ENCODE measurements around the gene CIAO2B. TPM values are rescaled to one million over a fixed set of nuclear protein-coding genes. Genes with fewer than 3 reads are reported as not detected.

CIAO2B gene
- total RNA-seq, 1 donor from 2014 or later: 89.4 TPM

GRCh38 chr16:66916518-66916917, 17.7 kb downstream of the CIAO2B start:
- Mint-ChIP-seq H3K27ac (ENCODE audit: unreplicated experiment) (no peak overlapping the region), H3K27me3 (ENCODE audit: unreplicated experiment) (peaks cover 4% of the 10 kb centered on the region)

GRCh38 chr16:66915041-66915440, 19.2 kb downstream of the CIAO2B start:
- Mint-ChIP-seq H3K4me3 (ENCODE audit: unreplicated experiment) (no peak overlapping the region), H3K9me3 (ENCODE audit: unreplicated experiment) (peaks cover 6% of the 10 kb centered on the region), H3K27me3 (ENCODE audit: unreplicated experiment) (peaks cover 3% of the 10 kb centered on the region), H3K4me1 (ENCODE audit: low read depth, unreplicated experiment) (peaks cover 4% of the 10 kb centered on the region), H3K27ac (ENCODE audit: unreplicated experiment) (no peak overlapping the region), H3K36me3 (ENCODE audit: unreplicated experiment) (peaks cover 4% of the 10 kb centered on the region)
- no peak for DNase-seq
- TF ChIP-seq, protein P1, sequence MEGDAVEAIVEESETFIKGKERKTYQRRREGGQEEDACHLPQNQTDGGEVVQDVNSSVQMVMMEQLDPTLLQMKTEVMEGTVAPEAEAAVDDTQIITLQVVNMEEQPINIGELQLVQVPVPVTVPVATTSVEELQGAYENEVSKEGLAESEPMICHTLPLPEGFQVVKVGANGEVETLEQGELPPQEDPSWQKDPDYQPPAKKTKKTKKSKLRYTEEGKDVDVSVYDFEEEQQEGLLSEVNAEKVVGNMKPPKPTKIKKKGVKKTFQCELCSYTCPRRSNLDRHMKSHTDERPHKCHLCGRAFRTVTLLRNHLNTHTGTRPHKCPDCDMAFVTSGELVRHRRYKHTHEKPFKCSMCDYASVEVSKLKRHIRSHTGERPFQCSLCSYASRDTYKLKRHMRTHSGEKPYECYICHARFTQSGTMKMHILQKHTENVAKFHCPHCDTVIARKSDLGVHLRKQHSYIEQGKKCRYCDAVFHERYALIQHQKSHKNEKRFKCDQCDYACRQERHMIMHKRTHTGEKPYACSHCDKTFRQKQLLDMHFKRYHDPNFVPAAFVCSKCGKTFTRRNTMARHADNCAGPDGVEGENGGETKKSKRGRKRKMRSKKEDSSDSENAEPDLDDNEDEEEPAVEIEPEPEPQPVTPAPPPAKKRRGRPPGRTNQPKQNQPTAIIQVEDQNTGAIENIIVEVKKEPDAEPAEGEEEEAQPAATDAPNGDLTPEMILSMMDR (IDR thresholded peaks at IDR 0.05; ENCODE audit: partially characterized antibody, unreplicated experiment): no peak

More at GRCh38 chr16:66916518-66916917, 17.7 kb downstream of the CIAO2B start:
- DNase-seq: no peak
- Mint-ChIP-seq H3K9me3 (ENCODE audit: unreplicated experiment) (peaks cover 6% of the 10 kb centered on the region), H3K36me3 (ENCODE audit: unreplicated experiment) (peaks cover 4% of the 10 kb centered on the region), H3K4me3 (ENCODE audit: unreplicated experiment) (peak overlapping the region; percentile 32), H3K4me1 (ENCODE audit: low read depth, unreplicated experiment) (peaks cover 7% of the 10 kb centered on the region)
- TF ChIP-seq, protein P1 (IDR thresholded peaks at IDR 0.05; ENCODE audit: partially characterized antibody, unreplicated experiment): no peak

- Mint-ChIP-seq H3K4me3 (ENCODE audit: unreplicated experiment) (no peak overlapping the region), H3K9me3 (ENCODE audit: unreplicated experiment) (peaks cover 6% of the 10 kb centered on the region), H3K27ac (ENCODE audit: unreplicated experiment) (no peak overlapping the region), H3K36me3 (ENCODE audit: unreplicated experiment) (peaks cover 4% of the 10 kb centered on the region), H3K4me1 (ENCODE audit: low read depth, unreplicated experiment) (peaks cover 4% of the 10 kb centered on the region), H3K27me3 (ENCODE audit: unreplicated experiment) (peaks cover 3% of the 10 kb centered on the region)
- TF ChIP-seq, protein P1 (IDR thresholded peaks at IDR 0.05; ENCODE audit: partially characterized antibody, unreplicated experiment): no peak
- no peak for DNase-seq
These were observed 19.7 kb downstream of the CIAO2B start for GRCh38 chr16:66914541-66914940.

DNA sequence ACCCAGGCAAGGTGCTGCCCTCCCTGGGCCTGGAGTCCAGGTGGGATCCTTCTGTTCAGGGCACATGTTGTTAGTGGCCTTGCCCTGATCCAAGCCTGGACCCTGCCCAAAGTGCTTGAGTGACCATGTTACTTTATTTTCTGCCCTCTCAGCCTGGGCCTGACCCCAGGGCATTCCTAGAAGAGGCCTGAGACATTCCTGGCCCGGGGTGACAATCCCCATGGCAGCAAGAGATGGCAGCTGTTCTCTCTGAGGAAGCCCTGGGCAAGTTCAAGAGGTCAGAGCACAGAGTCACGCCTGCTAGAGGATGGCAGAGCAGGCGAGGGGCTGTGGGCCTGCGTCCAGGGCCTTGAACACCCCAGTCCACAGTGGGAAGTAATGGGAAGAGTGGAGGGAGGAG, 20.5 kb downstream of the CIAO2B start:
- Mint-ChIP-seq H3K27me3 (ENCODE audit: unreplicated experiment) (peaks cover 2% of the 10 kb centered on the region), H3K27ac (ENCODE audit: unreplicated experiment) (no peak overlapping the region), H3K4me1 (ENCODE audit: low read depth, unreplicated experiment) (no peaks in the 10 kb centered on the region), H3K4me3 (ENCODE audit: unreplicated experiment) (no peak overlapping the region), H3K36me3 (ENCODE audit: unreplicated experiment) (peaks cover 4% of the 10 kb centered on the region), H3K9me3 (ENCODE audit: unreplicated experiment) (peaks cover 2% of the 10 kb centered on the region)
- no peak for DNase-seq
- TF ChIP-seq, protein P1 (IDR thresholded peaks at IDR 0.05; ENCODE audit: partially characterized antibody, unreplicated experiment): no peak

GRCh38 chr16:66913081-66913480, 21.1 kb downstream of the CIAO2B start:
- peaks cover 4% of the 10 kb centered on the region for H3K36me3 Mint-ChIP-seq (ENCODE audit: unreplicated experiment)
- TF ChIP-seq, protein P1 (IDR thresholded peaks at IDR 0.05; ENCODE audit: partially characterized antibody, unreplicated experiment): no peak
- DNase-seq: no peak
- no peaks in the 10 kb centered on the region for H3K4me1 Mint-ChIP-seq (ENCODE audit: low read depth, unreplicated experiment)
- H3K4me3 Mint-ChIP-seq (ENCODE audit: unreplicated experiment): no peak overlapping the region
- H3K9me3 Mint-ChIP-seq (ENCODE audit: unreplicated experiment): peaks cover 2% of the 10 kb centered on the region
- H3K27me3 Mint-ChIP-seq (ENCODE audit: unreplicated experiment): peaks cover 2% of the 10 kb centered on the region
- H3K27ac Mint-ChIP-seq (ENCODE audit: unreplicated experiment): no peak overlapping the region

Measured in glutamatergic neuron (in vitro differentiated cells).